ENCODE measurements around the gene UBR1. TPM values are rescaled to one million over a fixed set of nuclear protein-coding genes. Genes with fewer than 3 reads are reported as not detected.
"Not testable (repeated sequence)": the region's sequence is repeated elsewhere in the genome, so short reads cannot be mapped to it uniquely, and the experiment has no call there.

Gene UBR1
- total RNA-seq, 2 experiments from 2014 or later: 39.4 to 43.1 TPM

- Mint-ChIP-seq H3K4me3 (no peak overlapping the region), H3K36me3 (peaks cover 45% of the 10 kb centered on the region), H3K9me3 (no peaks in the 10 kb centered on the region), H3K27ac (no peak overlapping the region), H3K4me1 (no peaks in the 10 kb centered on the region), H3K27me3 (no peaks in the 10 kb centered on the region)
- POLR2A ChIA-PET: no interaction called here
- ATAC-seq (ENCODE audit: low read depth): no peak
- DNase-seq: no peak
Observed at GRCh38 chr15:43070893-43071292, 34.9 kb downstream of the UBR1 start.

- Mint-ChIP-seq H3K4me1 (no peaks in the 10 kb centered on the region), H3K36me3 (peaks cover 50% of the 10 kb centered on the region), H3K4me3 (no peak overlapping the region), H3K27ac (no peak overlapping the region), H3K9me3 (no peaks in the 10 kb centered on the region), H3K27me3 (no peaks in the 10 kb centered on the region)
- DNase-seq (no peak), ATAC-seq (ENCODE audit: low read depth) (no peak)
- POLR2A ChIA-PET: no interaction called here
Observed at GRCh38 chr15:43070249-43070648, 35.6 kb downstream of the UBR1 start.

- ATAC-seq (ENCODE audit: low read depth) (peak; percentile 61), DNase-seq (no peak)
- Mint-ChIP-seq H3K9me3 (no peaks in the 10 kb centered on the region), H3K4me3 (no peak overlapping the region), H3K4me1 (no peaks in the 10 kb centered on the region), H3K27ac (no peak overlapping the region), H3K27me3 (no peaks in the 10 kb centered on the region), H3K36me3 (peaks cover 39% of the 10 kb centered on the region)
- POLR2A ChIA-PET: interaction anchor here (0.7 kb wide), 1 partner anchor 385 kb away, joined by 6 read pairs; no protein-coding TSS in a partner anchor
Observed at GRCh38 chr15:43067717-43068461, 37.9 kb downstream of the UBR1 start.

GRCh38 chr15:43056696-43057095 is 49.1 kb downstream of the UBR1 start:
- Mint-ChIP-seq H3K27ac (no peak overlapping the region), H3K27me3 (no peaks in the 10 kb centered on the region), H3K4me1 (peaks cover 2% of the 10 kb centered on the region), H3K9me3 (no peaks in the 10 kb centered on the region), H3K4me3 (no peak overlapping the region), H3K36me3 (peaks cover 30% of the 10 kb centered on the region)
- POLR2A ChIA-PET: no interaction called here
- DNase-seq (no peak), ATAC-seq (ENCODE audit: low read depth) (no peak)

GRCh38 chr15:43052860-43053259 is 53.0 kb downstream of the UBR1 start:
- Mint-ChIP-seq H3K27me3 (no peaks in the 10 kb centered on the region), H3K27ac (no peak overlapping the region), H3K4me1 (no peaks in the 10 kb centered on the region), H3K4me3 (no peak overlapping the region), H3K36me3 (peaks cover 29% of the 10 kb centered on the region), H3K9me3 (no peaks in the 10 kb centered on the region)
- ATAC-seq (ENCODE audit: low read depth): no peak
- POLR2A ChIA-PET: no interaction called here
- DNase-seq: no peak

GRCh38 chr15:43048935-43049334 is 56.9 kb downstream of the UBR1 start:
- Mint-ChIP-seq H3K27ac (no peak overlapping the region), H3K9me3 (no peaks in the 10 kb centered on the region), H3K36me3 (peaks cover 27% of the 10 kb centered on the region), H3K27me3 (no peaks in the 10 kb centered on the region), H3K4me3 (no peak overlapping the region), H3K4me1 (peaks cover 2% of the 10 kb centered on the region)
- ATAC-seq (ENCODE audit: low read depth) (no peak), DNase-seq (no peak)
- POLR2A ChIA-PET: no interaction called here

GRCh38 chr15:43046484-43046883 is 59.4 kb downstream of the UBR1 start:
- POLR2A ChIA-PET: no interaction called here
- Mint-ChIP-seq H3K36me3 (peaks cover 34% of the 10 kb centered on the region), H3K27ac (no peak overlapping the region)

GRCh38 chr15:43042885-43043284 is 63.0 kb downstream of the UBR1 start:
- no peak for DNase-seq

More at GRCh38 chr15:43046484-43046883, 59.4 kb downstream of the UBR1 start:
- ATAC-seq (ENCODE audit: low read depth): no peak
- Mint-ChIP-seq H3K4me3 (no peak overlapping the region), H3K9me3 (peaks cover 1% of the 10 kb centered on the region), H3K27me3 (no peaks in the 10 kb centered on the region), H3K4me1 (peaks cover 2% of the 10 kb centered on the region)
- DNase-seq: no peak

GRCh38 chr15:43041085-43041484 is 64.8 kb downstream of the UBR1 start:
- H3K27ac Mint-ChIP-seq; H3K4me3 Mint-ChIP-seq; H3K4me1 Mint-ChIP-seq; ATAC-seq (ENCODE audit: low read depth); POLR2A ChIA-PET; DNase-seq; H3K27me3 Mint-ChIP-seq; H3K9me3 Mint-ChIP-seq: not testable (repeated sequence)
- peaks cover 51% of the 10 kb centered on the region for H3K36me3 Mint-ChIP-seq

More at GRCh38 chr15:43042885-43043284, 63.0 kb downstream of the UBR1 start:
- Mint-ChIP-seq H3K27me3 (no peaks in the 10 kb centered on the region), H3K27ac (no peak overlapping the region), H3K9me3 (peaks cover 3% of the 10 kb centered on the region), H3K4me1 (peaks cover 5% of the 10 kb centered on the region), H3K4me3 (no peak overlapping the region), H3K36me3 (peaks cover 50% of the 10 kb centered on the region)
- no peak for ATAC-seq (ENCODE audit: low read depth)
- POLR2A ChIA-PET: no interaction called here

GRCh38 chr15:43035240-43035639 is 70.6 kb downstream of the UBR1 start:
- DNase-seq; ATAC-seq (ENCODE audit: low read depth); H3K4me1 Mint-ChIP-seq; H3K27me3 Mint-ChIP-seq; H3K4me3 Mint-ChIP-seq; POLR2A ChIA-PET; H3K9me3 Mint-ChIP-seq; H3K27ac Mint-ChIP-seq: not testable (repeated sequence)
- H3K36me3 Mint-ChIP-seq: peaks cover 29% of the 10 kb centered on the region

GRCh38 chr15:43029476-43029875 is 76.4 kb downstream of the UBR1 start:
- no peak for ATAC-seq (ENCODE audit: low read depth)
- Mint-ChIP-seq H3K9me3 (no peaks in the 10 kb centered on the region), H3K36me3 (peaks cover 22% of the 10 kb centered on the region), H3K27me3 (no peaks in the 10 kb centered on the region), H3K27ac (no peak overlapping the region), H3K4me3 (no peak overlapping the region), H3K4me1 (no peaks in the 10 kb centered on the region)
- no peak for DNase-seq
- POLR2A ChIA-PET: no interaction called here

- POLR2A ChIA-PET: no interaction called here
- Mint-ChIP-seq H3K4me3 (no peak overlapping the region), H3K27me3 (no peaks in the 10 kb centered on the region), H3K9me3 (no peaks in the 10 kb centered on the region), H3K4me1 (no peaks in the 10 kb centered on the region), H3K36me3 (peaks cover 29% of the 10 kb centered on the region), H3K27ac (no peak overlapping the region)
- DNase-seq (no peak), ATAC-seq (ENCODE audit: low read depth) (no peak)
Observed at GRCh38 chr15:43025150-43025549, 80.7 kb downstream of the UBR1 start.

- H3K36me3 Mint-ChIP-seq: peaks cover 43% of the 10 kb centered on the region
- H3K27me3 Mint-ChIP-seq; ATAC-seq (ENCODE audit: low read depth); DNase-seq; POLR2A ChIA-PET; H3K4me1 Mint-ChIP-seq; H3K4me3 Mint-ChIP-seq; H3K9me3 Mint-ChIP-seq; H3K27ac Mint-ChIP-seq: not testable (repeated sequence)
Observed at GRCh38 chr15:43014671-43015070, 91.2 kb downstream of the UBR1 start.

GRCh38 chr15:43009206-43009605 is 96.6 kb downstream of the UBR1 start:
- no peaks in the 10 kb centered on the region for H3K27me3 Mint-ChIP-seq
- ATAC-seq (ENCODE audit: low read depth) (no peak), DNase-seq (no peak)
- no peak overlapping the region for H3K27ac Mint-ChIP-seq
- H3K9me3 Mint-ChIP-seq: no peaks in the 10 kb centered on the region
- peaks cover 58% of the 10 kb centered on the region for H3K36me3 Mint-ChIP-seq
- no peaks in the 10 kb centered on the region for H3K4me1 Mint-ChIP-seq
- no peak overlapping the region for H3K4me3 Mint-ChIP-seq
- POLR2A ChIA-PET: no interaction called here
